Activated CD8-positive, alpha-beta memory T cell treated with anti-CD3 and anti-CD28 coated beads for 48 hours (primary cell): ENCODE measurements around the gene NATD1.
"Not testable (repeated sequence)": the region's sequence is repeated elsewhere in the genome, so short reads cannot be mapped to it uniquely, and the experiment has no call there.

Source experiments
- DNase-seq, 3 experiments: peaks; one replicate each; pipeline ENCODE4 v3.0.0-alpha.2; 2020; ENCODE audit warnings: low read depth in 2 of 3, low spot score in 2 of 3

NATD1 gene

DNA sequence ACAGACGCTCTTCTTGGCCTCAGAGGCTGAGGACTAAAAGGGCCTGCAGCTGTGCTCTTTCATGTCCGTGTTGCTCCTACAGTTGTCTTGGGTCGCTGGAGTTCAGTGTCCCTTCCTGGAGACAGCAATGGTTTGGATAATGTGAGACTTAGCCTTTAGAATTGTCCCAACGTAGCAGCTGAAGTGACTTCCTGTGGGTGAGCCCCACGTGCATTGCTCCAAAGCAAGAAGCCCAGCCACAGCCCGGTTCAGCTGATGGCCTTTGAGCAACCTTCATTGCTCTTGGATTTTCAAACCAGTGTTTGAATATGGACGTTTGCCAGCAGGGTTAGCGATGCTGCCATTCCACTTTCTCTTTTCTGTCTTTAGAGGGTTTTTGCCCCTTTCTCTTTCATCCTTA is 59.0 kb downstream of the NATD1 start:
- DNase-seq = no peak

DNA sequence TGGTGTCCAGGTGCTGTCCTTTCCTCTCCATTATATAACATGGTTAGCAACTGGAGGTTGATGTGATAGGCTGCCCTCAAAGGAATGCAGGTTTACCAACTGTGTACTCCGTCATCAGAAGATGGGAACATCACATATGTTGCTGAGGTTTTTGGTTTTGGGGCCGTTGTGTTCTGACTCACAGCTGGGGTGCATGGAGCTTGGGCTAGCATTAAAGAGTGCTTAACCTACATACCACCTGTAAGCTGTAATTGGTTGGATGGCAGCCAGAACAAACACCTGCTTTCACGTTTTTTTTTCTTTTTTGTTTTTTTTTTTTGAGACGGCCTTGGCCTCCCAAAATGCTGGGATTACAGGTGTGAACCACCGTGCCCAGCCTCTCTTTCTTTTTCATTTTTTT is 60.2 kb downstream of the NATD1 start:
- DNase-seq = no peak

DNA sequence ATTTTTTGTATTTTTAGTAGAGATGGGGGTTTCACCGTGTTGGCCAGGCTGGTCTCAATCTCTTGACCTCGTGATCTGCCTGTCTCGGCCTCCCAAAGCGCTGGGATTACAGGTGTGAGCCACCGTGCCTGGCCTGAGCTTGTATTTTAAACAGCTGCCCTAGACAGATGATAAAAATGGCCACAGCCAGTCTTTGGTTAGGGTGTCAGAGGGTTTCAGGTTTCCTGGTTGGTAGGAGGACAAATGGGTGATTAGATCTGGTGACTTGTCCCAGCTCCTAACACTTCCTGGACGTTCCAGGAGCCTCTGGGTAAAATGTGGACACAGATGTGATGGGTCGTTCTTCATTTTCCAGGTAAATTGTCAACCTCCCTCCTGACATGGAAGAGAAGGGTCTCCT is 60.8 kb downstream of the NATD1 start:
- not testable (repeated sequence) for DNase-seq

DNA sequence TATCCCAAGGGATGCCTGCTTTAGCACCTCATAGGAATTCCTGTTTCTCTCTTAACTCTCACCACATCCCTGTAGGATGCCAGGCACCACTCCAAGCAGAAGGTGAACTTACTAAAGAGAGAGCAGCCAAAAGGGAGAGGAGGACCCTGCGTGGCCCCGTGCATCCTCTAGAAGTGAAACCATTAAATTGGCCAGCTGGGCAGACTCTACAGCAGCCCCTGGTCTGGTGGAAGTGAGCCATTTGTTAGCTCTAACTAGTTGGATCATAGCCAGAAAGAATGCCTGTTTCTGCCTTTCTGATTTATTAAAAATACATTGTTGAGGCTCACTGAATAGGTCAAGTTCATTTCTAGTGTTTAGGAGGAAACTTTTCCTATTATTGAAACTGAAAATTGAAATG is 61.5 kb downstream of the NATD1 start:
- DNase-seq = no peak

DNA sequence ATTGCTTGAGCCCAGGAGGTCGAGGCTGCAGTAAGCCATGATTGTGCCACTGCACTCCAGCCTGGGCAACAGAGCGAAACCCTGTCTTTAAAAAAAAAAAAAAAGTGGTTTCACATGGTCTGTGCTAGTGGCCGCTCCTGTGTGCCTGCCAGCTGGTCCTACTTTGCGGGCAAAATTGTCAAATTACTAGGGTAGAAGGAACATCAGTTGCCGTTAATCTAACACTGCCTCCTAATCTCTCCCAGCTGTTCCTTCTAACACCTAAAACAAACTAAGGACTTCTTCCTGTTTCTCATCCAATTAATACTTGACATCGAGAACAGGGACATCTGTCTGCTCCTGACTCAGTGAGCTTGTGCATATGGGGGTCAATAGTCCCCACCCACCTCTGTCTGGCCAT is 63.1 kb downstream of the NATD1 start:
- DNase-seq = no peak

DNA sequence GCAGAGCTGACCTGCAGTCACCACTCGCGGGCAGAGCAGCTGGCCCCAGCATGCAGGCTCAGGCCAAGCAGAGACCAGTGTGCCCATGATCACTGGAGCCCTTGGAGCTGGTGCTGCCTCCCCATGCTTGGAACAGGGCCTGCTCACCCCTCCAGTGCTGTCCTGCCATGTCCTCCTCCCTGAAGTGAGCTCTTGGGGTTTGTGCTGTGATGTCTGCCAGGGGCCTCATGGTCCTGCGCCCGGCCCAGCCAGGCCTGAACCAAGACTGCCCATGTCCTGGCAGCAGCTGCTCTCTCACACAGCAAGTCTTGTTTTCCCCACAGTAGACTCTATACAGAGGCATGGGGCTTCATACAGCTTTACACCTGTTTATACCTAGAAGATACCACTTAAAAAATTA is 63.8 kb downstream of the NATD1 start:
- no peak for DNase-seq
